ENCODE measurements around the gene ARL17B.
"Not testable (repeated sequence)": the region's sequence is repeated elsewhere in the genome, so short reads cannot be mapped to it uniquely, and the experiment has no call there.

ARL17B gene

GRCh38 chr17:46361755-46362154, at the start of gene ARL17B:
ARL17B (minus strand) TSS chr17:46361766; CDS start chr17:46358397, 3,369 bp downstream.
- DNase-seq (ENCODE audit: low read depth, low spot score) = not testable (repeated sequence)

GRCh38 chr17:46409864-46410263, 48.3 kb upstream of the ARL17B start:
- not testable (repeated sequence) for DNase-seq (ENCODE audit: low read depth, low spot score)

GRCh38 chr17:46407155-46407554, 45.6 kb upstream of the ARL17B start:
- not testable (repeated sequence) for DNase-seq (ENCODE audit: low read depth, low spot score)

GRCh38 chr17:46401033-46401787, 39.6 kb upstream of the ARL17B start:
- DNase-seq (ENCODE audit: low read depth, low spot score) = not testable (repeated sequence)

- DNase-seq (ENCODE audit: low read depth, low spot score) = not testable (repeated sequence)
These were observed 39.0 kb upstream of the ARL17B start for GRCh38 chr17:46400543-46400942.

- not testable (repeated sequence) for DNase-seq (ENCODE audit: low read depth, low spot score)
These were observed 38.4 kb upstream of the ARL17B start for GRCh38 chr17:46399993-46400392.

GRCh38 chr17:46396292-46396691, 34.7 kb upstream of the ARL17B start:
- DNase-seq (ENCODE audit: low read depth, low spot score) = not testable (repeated sequence)

- DNase-seq (ENCODE audit: low read depth, low spot score) = not testable (repeated sequence)
These were observed 32.1 kb upstream of the ARL17B start for GRCh38 chr17:46393702-46394101.

GRCh38 chr17:46385491-46385890, 23.9 kb upstream of the ARL17B start:
- not testable (repeated sequence) for DNase-seq (ENCODE audit: low read depth, low spot score)

GRCh38 chr17:46383118-46383517, 21.6 kb upstream of the ARL17B start:
- not testable (repeated sequence) for DNase-seq (ENCODE audit: low read depth, low spot score)

- not testable (repeated sequence) for DNase-seq (ENCODE audit: low read depth, low spot score)
These were observed 11.9 kb upstream of the ARL17B start for GRCh38 chr17:46373418-46373817.

- DNase-seq (ENCODE audit: low read depth, low spot score) = not testable (repeated sequence)
These were observed 11.0 kb upstream of the ARL17B start for GRCh38 chr17:46372236-46373229.

GRCh38 chr17:46367520-46367919, 6.0 kb upstream of the ARL17B start:
- not testable (repeated sequence) for DNase-seq (ENCODE audit: low read depth, low spot score)

- DNase-seq (ENCODE audit: low read depth, low spot score) = not testable (repeated sequence)
These were observed 326 bp downstream of the ARL17B start for GRCh38 chr17:46361145-46361735.

- not testable (repeated sequence) for DNase-seq (ENCODE audit: low read depth, low spot score)
These were observed 7.7 kb downstream of the ARL17B start for GRCh38 chr17:46353856-46354255.

GRCh38 chr17:46349060-46349459, 12.5 kb downstream of the ARL17B start:
- DNase-seq (ENCODE audit: low read depth, low spot score) = not testable (repeated sequence)

- not testable (repeated sequence) for DNase-seq (ENCODE audit: low read depth, low spot score)
These were observed 13.2 kb downstream of the ARL17B start for GRCh38 chr17:46348345-46348744.

GRCh38 chr17:46342131-46342530, 19.4 kb downstream of the ARL17B start:
- DNase-seq (ENCODE audit: low read depth, low spot score) = not testable (repeated sequence)

GRCh38 chr17:46341220-46341619, 20.3 kb downstream of the ARL17B start:
- not testable (repeated sequence) for DNase-seq (ENCODE audit: low read depth, low spot score)

GRCh38 chr17:46294831-46295230, 66.7 kb downstream of the ARL17B start, which contains the start of gene LRRC37A:
LRRC37A (plus strand) TSS chr17:46295131; CDS start chr17:46295134, 3 bp downstream.
- not testable (repeated sequence) for DNase-seq (ENCODE audit: low read depth, low spot score)

GRCh38 chr17:46291618-46292017, 69.9 kb downstream of the ARL17B start:
- DNase-seq (ENCODE audit: low read depth, low spot score) = not testable (repeated sequence)
